HUES64 (cell line): ENCODE data around the gene GMDS.

Experiments used
- H3K27ac ChIP-seq: 2 replicates; pipeline ENCODE4 v1.7.0; 2013; ENCODE audit warnings: low read depth, low read length, inconsistent platforms
- H3K27me3 ChIP-seq: 2 replicates; pipeline ENCODE4 v1.6.1; 2013; ENCODE audit warnings: mild to moderate bottlenecking, low read length; ENCODE audit not compliant: insufficient read depth
- H3K36me3 ChIP-seq: 2 replicates; pipeline ENCODE4 v1.6.1; 2013; ENCODE audit warnings: mild to moderate bottlenecking, low read length; ENCODE audit not compliant: insufficient read depth
- H3K4me1 ChIP-seq: 2 replicates; pipeline ENCODE4 v1.6.1; 2013; ENCODE audit warnings: mild to moderate bottlenecking, low read length, moderate library complexity; ENCODE audit not compliant: insufficient read depth
- H3K4me3 ChIP-seq: 2 replicates; pipeline ENCODE4 v1.5.1; 2013; ENCODE audit warnings: mild to moderate bottlenecking, low read length, moderate library complexity
- H3K9ac ChIP-seq: 2 replicates; pipeline ENCODE4 v1.6.1; 2013; ENCODE audit warnings: mild to moderate bottlenecking, low read depth, low read length
- H3K9me3 ChIP-seq: 2 replicates; pipeline ENCODE4 v1.6.1; 2013; ENCODE audit warnings: low read depth, low read length; ENCODE audit not compliant: insufficient read depth
- WGBS: fragments of 150-250, 120-280 bp; methylation state at CpG from one replicate; pipeline ENCODE4 v1.1.7; 2013; ENCODE audit warnings: missing lambda C conversion rate; 5-methylcytosine and 5-hydroxymethylcytosine counted together

The GMDS gene

GRCh38 chr6:1817033-1817761, 428.2 kb downstream of the GMDS start:
- Histone ChIP-seq H3K27ac (no peak overlapping the region), H3K4me3 (no peak overlapping the region), H3K9ac (no peak overlapping the region), H3K27me3 (no peaks in the 10 kb centered on the region), H3K9me3 (no peaks in the 10 kb centered on the region), H3K4me1 (peaks cover 14% of the 10 kb centered on the region), H3K36me3 (no peaks in the 10 kb centered on the region)
- WGBS: 94% methylated on average over 2 of the region's 4 CpGs

GRCh38 chr6:1815827-1816452, 429.5 kb downstream of the GMDS start:
- Histone ChIP-seq H3K9ac (no peak overlapping the region), H3K9me3 (no peaks in the 10 kb centered on the region)
- 84% methylated on average over 8 of the region's 8 CpGs for WGBS

GRCh38 chr6:1814279-1814678, 431.1 kb downstream of the GMDS start:
- 97% methylated on average over 4 of the region's 4 CpGs for WGBS
- no peak overlapping the region for H3K9ac ChIP-seq

More at GRCh38 chr6:1815827-1816452, 429.5 kb downstream of the GMDS start:
- no peaks in the 10 kb centered on the region for H3K36me3 ChIP-seq
- H3K4me3 ChIP-seq: no peak overlapping the region
- H3K27ac ChIP-seq: no peak overlapping the region
- peaks cover 4% of the 10 kb centered on the region for H3K4me1 ChIP-seq
- H3K27me3 ChIP-seq: no peaks in the 10 kb centered on the region

GRCh38 chr6:1812487-1812886, 432.9 kb downstream of the GMDS start:
- WGBS: 67% methylated on average over 2 of the region's 2 CpGs
- no peaks in the 10 kb centered on the region for H3K9me3 ChIP-seq

More at GRCh38 chr6:1814279-1814678, 431.1 kb downstream of the GMDS start:
- no peaks in the 10 kb centered on the region for H3K36me3 ChIP-seq
- H3K4me1 ChIP-seq: peaks cover 6% of the 10 kb centered on the region
- no peak overlapping the region for H3K4me3 ChIP-seq
- H3K9me3 ChIP-seq: no peaks in the 10 kb centered on the region
- no peak overlapping the region for H3K27ac ChIP-seq
- H3K27me3 ChIP-seq: no peaks in the 10 kb centered on the region

GRCh38 chr6:1812034-1812433, 433.4 kb downstream of the GMDS start:
- peaks cover 6% of the 10 kb centered on the region for H3K4me1 ChIP-seq
- H3K27ac ChIP-seq: no peak overlapping the region
- H3K9me3 ChIP-seq: no peaks in the 10 kb centered on the region
- no peaks in the 10 kb centered on the region for H3K36me3 ChIP-seq
- WGBS: 88% methylated on average over 7 of the region's 7 CpGs
- no peaks in the 10 kb centered on the region for H3K27me3 ChIP-seq
- H3K4me3 ChIP-seq: no peak overlapping the region
- no peak overlapping the region for H3K9ac ChIP-seq

More at GRCh38 chr6:1812487-1812886, 432.9 kb downstream of the GMDS start:
- Histone ChIP-seq H3K4me1 (peaks cover 6% of the 10 kb centered on the region), H3K27ac (no peak overlapping the region), H3K36me3 (no peaks in the 10 kb centered on the region), H3K9ac (no peak overlapping the region), H3K4me3 (no peak overlapping the region), H3K27me3 (no peaks in the 10 kb centered on the region)

GRCh38 chr6:1810880-1811279, 434.5 kb downstream of the GMDS start:
- no peaks in the 10 kb centered on the region for H3K36me3 ChIP-seq
- no peaks in the 10 kb centered on the region for H3K9me3 ChIP-seq
- H3K27ac ChIP-seq: no peak overlapping the region
- H3K4me3 ChIP-seq: no peak overlapping the region
- no peak overlapping the region for H3K9ac ChIP-seq
- no peaks in the 10 kb centered on the region for H3K27me3 ChIP-seq
- WGBS: 71% methylated on average over 1 of the region's 2 CpGs
- peaks cover 6% of the 10 kb centered on the region for H3K4me1 ChIP-seq

- 95% methylated on average over 7 of the region's 11 CpGs for WGBS
Measured at GRCh38 chr6:1809291-1809988, 436.0 kb downstream of the GMDS start.

GRCh38 chr6:1806935-1807334, 438.5 kb downstream of the GMDS start:
- H3K9me3 ChIP-seq: no peaks in the 10 kb centered on the region
- 95% methylated on average over 5 of the region's 6 CpGs for WGBS

More at GRCh38 chr6:1809291-1809988, 436.0 kb downstream of the GMDS start:
- Histone ChIP-seq H3K4me3 (no peak overlapping the region), H3K27me3 (no peaks in the 10 kb centered on the region), H3K4me1 (peaks cover 6% of the 10 kb centered on the region), H3K27ac (no peak overlapping the region), H3K9ac (no peak overlapping the region), H3K36me3 (no peaks in the 10 kb centered on the region), H3K9me3 (no peaks in the 10 kb centered on the region)

GRCh38 chr6:1802491-1803395, 442.7 kb downstream of the GMDS start:
- Histone ChIP-seq H3K27me3 (no peaks in the 10 kb centered on the region), H3K4me3 (no peak overlapping the region), H3K36me3 (no peaks in the 10 kb centered on the region), H3K9ac (no peak overlapping the region), H3K4me1 (peaks cover 14% of the 10 kb centered on the region; the same call in 1 of the 2 replicates), H3K9me3 (no peaks in the 10 kb centered on the region), H3K27ac (no peak overlapping the region)
- 74% methylated on average over 17 of the region's 17 CpGs for WGBS

More at GRCh38 chr6:1806935-1807334, 438.5 kb downstream of the GMDS start:
- H3K4me3 ChIP-seq: no peak overlapping the region
- H3K4me1 ChIP-seq: peaks cover 16% of the 10 kb centered on the region; the same call in 1 of the 2 replicates
- no peak overlapping the region for H3K9ac ChIP-seq
- no peaks in the 10 kb centered on the region for H3K36me3 ChIP-seq
- no peak overlapping the region for H3K27ac ChIP-seq
- H3K27me3 ChIP-seq: no peaks in the 10 kb centered on the region

- H3K9ac ChIP-seq: no peak overlapping the region
- H3K36me3 ChIP-seq: no peaks in the 10 kb centered on the region
- H3K4me3 ChIP-seq: no peak overlapping the region
- H3K9me3 ChIP-seq: no peaks in the 10 kb centered on the region
- H3K4me1 ChIP-seq: peaks cover 14% of the 10 kb centered on the region; the same call in 1 of the 2 replicates
- no peak overlapping the region for H3K27ac ChIP-seq
- no peaks in the 10 kb centered on the region for H3K27me3 ChIP-seq
- 90% methylated on average over 7 of the region's 7 CpGs for WGBS
Measured at GRCh38 chr6:1801401-1801800, 444.0 kb downstream of the GMDS start.
